GM18520 (cell line): Measurements from ENCODE around the gene CACNA2D3.

Experiments
- ATAC-seq: cut with Tn5 transposase; IDR thresholded peaks from one replicate; pipeline ENCODE4 v1.9.1; 2021; ENCODE audit not compliant: unreplicated experiment

The CACNA2D3 gene

GRCh38 chr3:54213907-54214306 is 91.6 kb downstream of the CACNA2D3 start:
- no peak for ATAC-seq

GRCh38 chr3:54214845-54215244 is 92.5 kb downstream of the CACNA2D3 start:
- no peak for ATAC-seq

GRCh38 chr3:54215521-54215920 is 93.2 kb downstream of the CACNA2D3 start:
- no peak for ATAC-seq

GRCh38 chr3:54217828-54218227 is 95.5 kb downstream of the CACNA2D3 start:
- no peak for ATAC-seq

- ATAC-seq = no peak
Observed at GRCh38 chr3:54222316-54222715, 100.0 kb downstream of the CACNA2D3 start.

GRCh38 chr3:54223063-54223462 is 100.7 kb downstream of the CACNA2D3 start:
- no peak for ATAC-seq

GRCh38 chr3:54225841-54226528 is 103.6 kb downstream of the CACNA2D3 start:
- ATAC-seq = no peak

GRCh38 chr3:54228806-54229205 is 106.5 kb downstream of the CACNA2D3 start:
- no peak for ATAC-seq

GRCh38 chr3:54232618-54233017 is 110.3 kb downstream of the CACNA2D3 start:
- no peak for ATAC-seq

GRCh38 chr3:54235998-54236397 is 113.6 kb downstream of the CACNA2D3 start:
- no peak for ATAC-seq

- no peak for ATAC-seq
Observed at GRCh38 chr3:54237109-54237508, 114.8 kb downstream of the CACNA2D3 start.

- ATAC-seq = no peak
Observed at GRCh38 chr3:54237788-54238502, 115.6 kb downstream of the CACNA2D3 start.

- no peak for ATAC-seq
Observed at GRCh38 chr3:54240309-54240708, 118.0 kb downstream of the CACNA2D3 start.

- ATAC-seq = no peak
Observed at GRCh38 chr3:54243056-54243931, 120.9 kb downstream of the CACNA2D3 start.

- no peak for ATAC-seq
Observed at GRCh38 chr3:54243960-54244682, 121.8 kb downstream of the CACNA2D3 start.

- ATAC-seq = no peak
Observed at GRCh38 chr3:54251705-54252104, 129.4 kb downstream of the CACNA2D3 start.

GRCh38 chr3:54257125-54257720 is 134.9 kb downstream of the CACNA2D3 start:
- no peak for ATAC-seq

GRCh38 chr3:54259636-54260035 is 137.3 kb downstream of the CACNA2D3 start:
- no peak for ATAC-seq

- ATAC-seq = no peak
Observed at GRCh38 chr3:54261141-54261540, 138.8 kb downstream of the CACNA2D3 start.

GRCh38 chr3:54262541-54262940 is 140.2 kb downstream of the CACNA2D3 start:
- ATAC-seq = no peak

GRCh38 chr3:54262946-54263345 is 140.6 kb downstream of the CACNA2D3 start:
- ATAC-seq = no peak
